Inflammatory macrophage treated with lipopolysaccharide for 1 hour (primary cell): ENCODE results near the gene F8.

Source experiments
- DNase-seq, 2 donors: peaks; one replicate each; pipeline ENCODE4 v3.0.0-alpha.2; 2020 to 2022

The F8 gene

DNA sequence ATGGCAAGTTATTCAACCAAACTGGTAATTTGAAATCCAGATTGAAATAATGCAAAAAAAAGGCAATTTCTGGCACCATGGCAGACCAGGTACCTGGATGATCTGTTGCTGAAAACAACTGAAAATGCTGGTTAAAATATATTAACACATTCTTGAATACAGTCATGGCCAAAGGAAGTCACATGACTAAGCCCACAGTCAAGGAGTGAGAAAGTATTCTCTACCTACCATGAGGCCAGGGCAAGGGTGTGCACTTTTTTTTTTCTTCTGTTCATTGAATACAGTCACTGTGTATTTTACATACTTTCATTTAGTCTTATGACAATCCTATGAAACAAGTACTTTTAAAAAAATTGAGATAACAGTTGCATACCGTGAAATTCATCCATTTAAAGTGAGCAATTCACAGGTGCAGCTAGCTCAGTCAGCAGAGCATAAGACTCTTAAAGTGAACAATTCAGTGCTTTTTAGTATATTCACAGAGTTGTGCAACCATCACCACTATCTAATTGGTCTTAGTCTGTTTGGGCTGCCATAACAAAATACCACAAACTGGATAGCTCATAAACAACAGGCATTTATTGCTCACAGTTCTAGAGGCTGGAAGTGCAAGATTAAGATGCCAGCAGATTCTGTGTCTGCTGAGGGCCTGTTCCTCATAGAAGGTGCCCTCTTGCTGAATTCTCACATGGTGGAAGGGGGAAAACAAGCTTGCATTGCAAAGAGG lies 212.4 kb downstream of the F8 start:
- no peak for DNase-seq

DNA sequence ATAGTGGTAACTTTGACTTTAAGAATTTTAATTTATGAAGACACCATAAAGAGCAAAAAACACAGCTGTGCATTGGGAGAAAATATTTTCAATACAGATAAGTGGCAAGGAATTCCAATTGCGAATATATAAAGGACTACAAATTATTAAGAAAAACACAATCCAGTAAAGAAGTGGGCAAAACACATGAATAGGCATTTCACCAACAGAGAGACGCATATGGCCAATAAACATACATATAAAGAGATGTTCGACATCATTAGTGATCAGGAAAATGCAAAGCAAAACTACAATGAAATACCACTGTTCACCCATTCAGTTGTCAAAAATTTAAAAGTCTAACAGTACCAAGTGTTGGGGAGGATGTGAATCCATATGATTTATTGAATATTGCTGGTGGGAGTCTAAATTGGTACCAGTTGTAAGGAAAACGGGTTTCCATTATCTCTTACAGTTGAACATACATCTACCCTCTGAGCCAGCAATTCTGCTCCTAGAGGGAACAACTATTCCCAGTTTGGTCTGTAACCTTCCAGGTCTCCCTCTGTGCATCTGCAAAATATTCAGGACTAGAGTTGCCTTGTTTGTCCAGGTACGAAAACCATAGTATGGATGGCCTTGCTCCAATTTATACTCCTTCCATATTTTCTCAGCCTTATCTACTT lies 215.6 kb downstream of the F8 start:
- no peak for DNase-seq

DNA sequence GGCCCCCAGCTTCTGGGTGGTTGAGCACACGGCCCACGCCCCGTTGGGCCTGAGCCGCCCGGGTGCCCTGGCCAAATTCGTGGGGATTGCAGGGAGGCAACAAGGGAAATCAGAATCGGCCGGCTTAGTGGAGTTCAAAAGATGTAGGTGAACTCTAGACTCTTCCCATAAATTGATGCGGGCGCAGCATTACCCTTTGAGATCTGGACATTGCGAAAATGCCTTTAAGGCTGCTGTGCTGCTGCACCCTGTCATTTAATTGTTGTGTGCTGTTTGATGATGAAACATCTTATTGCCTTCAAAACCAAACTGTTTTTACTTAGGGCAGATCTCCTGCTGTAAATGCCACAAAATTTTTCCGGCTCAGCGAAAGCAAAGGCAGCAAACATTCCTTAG lies 216.8 kb downstream of the F8 start:
- DNase-seq = no peak

DNA sequence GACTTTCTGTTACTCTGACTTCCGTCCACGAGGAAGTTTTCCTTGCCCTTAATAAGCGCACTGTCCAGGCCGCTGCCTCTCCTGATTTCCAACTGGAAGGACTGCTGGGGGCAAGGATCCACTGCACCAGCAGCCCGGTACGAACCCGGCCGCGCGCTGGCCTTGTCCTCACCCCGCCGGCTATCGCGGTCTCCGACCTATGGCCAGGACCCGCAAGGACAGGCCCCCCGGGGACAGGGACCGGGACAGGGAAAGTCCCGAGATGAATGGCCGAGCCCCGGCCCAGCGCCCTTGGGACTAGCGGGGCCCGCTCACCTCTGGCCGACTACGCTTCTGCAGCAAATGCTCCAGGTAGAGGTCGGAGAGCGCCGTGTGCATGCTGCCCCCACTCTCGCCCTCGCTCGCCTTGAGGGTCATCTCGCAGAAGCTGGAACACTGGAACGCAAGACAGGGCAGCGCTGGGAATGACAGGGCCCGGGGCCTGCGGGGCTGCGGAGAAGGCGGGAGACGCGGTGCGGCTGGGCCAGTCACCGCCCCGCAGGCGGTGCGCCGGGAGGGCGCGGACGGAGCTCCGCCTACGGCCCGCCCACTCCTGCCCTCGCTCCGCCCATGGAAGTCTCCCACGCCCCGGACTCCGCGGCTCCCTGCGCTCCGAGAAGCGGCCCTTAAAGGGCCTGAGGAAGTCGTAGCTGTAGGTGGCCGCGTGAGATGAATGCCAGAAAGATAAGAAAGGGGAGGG lies 217.4 kb downstream of the F8 start, which contains the start of gene MPP1:
MPP1 (minus strand) TSS at position 529 of the 739 bp plus-strand sequence; CDS start at position 417, 112 bp downstream.
- peak; percentile 56 to 74 for DNase-seq

DNA sequence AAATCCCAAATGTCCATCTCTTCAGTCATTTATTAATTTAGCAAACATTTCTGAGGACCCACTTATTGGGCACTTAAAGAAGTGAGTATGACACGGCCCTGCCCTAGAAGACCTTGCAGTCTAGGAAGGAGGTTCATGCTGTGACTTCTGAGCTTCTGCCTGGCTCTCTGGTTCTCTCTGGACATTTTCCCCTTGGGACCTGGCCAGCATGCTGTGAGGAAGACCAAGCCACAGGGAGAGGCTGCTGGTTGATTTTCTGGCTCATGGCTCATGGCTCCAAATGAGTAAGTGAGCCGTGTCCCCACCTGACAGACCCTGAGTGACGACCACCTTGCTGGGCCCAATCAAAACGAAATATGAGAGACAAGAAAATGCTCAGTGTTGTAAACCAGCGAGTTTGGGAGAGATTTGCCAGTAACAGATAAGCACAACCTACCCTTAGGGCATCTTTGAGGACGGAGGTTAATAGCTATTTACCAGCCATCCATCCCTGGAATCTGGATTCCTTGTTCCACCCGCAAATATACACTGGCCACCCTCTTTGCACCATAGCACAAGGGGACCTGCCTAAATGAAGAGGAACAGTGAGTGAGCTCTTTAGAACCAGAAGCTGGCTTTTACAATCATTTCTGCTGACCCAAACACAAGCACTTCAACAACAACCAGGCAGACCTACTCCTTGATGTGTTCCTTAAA lies 218.1 kb downstream of the F8 start:
- no peak for DNase-seq

DNA sequence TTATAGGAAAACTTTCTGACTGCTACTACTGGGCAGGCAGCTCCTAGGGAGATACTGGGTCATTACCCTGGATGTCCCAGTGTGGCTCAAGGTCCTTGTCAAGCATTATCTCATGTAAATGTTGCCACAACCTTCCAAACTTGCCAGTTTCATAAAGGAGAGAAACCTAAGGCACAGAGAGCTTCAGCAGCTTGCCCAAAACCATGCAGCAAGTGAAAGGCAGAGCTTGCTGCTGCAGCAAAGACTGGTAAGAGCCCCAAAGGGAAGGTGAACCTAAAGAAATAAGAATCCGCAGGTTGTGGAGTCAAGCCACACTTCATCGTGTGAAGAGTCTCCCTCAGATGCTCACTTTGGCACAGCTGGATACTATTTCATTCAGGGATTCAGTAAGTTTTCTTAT lies 219.6 kb downstream of the F8 start:
- DNase-seq = peak; percentile 54 to 64

DNA sequence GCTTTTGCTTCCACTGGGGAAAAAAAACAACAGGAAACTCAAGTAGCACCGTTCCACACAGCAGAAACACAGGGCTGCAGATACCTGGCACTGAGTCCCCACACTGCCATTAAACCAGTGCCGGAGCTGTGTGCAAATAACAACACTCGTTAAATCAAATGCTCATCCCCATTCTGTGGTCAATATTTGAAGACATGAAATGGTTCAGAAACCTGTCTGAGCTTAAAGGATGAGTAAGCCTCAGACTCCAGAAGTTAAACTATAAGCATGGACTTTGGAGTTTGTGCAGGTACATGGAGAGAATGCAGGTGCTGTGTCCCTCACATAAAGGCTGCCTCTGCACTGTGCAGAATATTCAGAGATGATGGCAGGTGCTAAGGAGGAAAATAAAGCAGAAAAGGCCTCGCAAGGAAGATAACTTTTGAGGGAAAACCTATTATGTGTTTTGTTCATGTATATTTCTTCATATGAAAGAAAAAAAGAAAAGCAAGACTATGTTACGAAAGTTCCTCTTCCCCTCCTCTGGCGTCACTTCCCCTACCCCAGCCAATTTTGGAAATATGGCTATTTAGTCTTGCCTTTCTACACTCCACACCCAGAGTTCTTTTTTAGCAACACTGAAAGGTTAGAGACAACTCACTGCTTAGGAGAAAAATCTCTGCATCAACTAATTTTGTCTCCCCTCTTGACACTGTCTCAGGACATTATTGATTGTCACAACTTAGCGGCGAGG lies 221.9 kb downstream of the F8 start:
- DNase-seq = peak; percentile 69 to 77

DNA sequence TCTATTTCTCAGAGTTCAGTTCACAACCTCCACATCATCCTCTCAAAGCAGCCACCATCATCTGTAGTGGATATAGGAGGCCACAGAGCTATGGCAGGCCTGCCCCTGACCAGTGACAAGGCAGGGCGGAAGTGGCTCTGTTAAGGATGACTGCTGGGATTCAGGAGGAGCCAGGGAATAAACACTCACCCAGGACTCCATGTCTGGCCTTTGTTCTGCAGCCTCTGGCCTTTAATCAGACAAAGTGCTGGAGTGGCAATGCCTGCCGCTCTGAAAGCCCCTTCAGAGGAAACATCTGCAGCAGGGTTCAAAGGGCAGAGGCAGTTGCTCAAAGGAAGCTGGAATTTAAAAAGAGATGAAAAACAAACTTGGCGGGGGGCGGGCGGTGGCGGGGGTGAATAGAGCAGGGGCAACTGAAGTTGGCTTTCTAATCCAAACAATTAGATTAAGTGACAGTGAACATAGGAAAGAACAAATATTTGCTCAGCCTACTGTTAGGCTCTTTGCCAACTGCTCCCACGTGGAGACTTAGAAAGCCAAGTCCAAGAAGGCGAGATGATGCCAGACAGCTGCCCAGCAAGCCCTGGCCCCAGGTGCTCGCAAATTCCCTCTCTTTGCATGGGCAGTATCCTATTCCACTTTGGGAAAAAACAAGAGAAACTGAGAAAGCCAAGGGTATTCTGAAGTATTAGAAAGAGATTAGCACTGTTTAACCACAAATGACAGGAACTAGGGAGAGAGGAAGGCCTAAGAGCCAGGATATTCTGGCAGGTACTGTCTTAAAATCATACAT lies 222.8 kb downstream of the F8 start:
- DNase-seq = no peak

DNA sequence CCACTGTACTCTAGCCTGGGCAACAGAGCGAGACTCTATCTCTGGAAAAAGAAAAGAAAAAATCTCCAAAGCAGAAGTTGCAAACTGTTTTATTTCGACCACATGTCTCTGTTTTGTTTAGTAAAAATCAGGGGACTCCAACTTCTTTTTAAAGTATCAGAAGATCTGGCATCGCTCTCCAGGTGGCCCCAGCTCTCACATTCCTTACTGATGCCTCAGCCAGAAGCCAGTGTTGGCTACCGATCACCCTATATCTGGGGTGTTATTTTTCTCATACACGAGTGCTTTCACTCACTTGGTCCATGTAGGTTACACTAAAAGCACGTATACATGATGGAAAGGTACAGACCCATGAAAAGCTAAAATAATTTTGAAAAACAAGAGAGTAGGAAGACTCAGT lies 225.5 kb downstream of the F8 start:
- DNase-seq = no peak

DNA sequence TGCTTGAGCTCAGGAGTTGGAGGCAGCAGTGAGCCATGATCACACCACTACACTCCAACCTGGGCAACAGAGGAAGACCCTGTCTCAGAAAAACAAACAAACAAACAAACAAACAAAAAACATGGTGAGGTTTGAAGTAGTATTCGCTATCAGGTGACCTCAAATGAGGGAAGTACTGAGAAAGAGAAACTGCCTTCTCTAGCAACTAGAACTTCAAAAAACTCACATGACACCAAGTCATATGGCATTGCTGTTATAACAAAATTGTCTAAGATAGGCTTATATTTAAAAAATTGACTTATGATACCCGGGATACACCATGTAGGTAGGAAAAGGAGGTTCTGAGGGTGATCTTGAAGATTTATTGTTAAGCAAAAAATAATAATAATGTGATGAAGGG lies 227.5 kb downstream of the F8 start:
- DNase-seq = peak; percentile 44 to 69

DNA sequence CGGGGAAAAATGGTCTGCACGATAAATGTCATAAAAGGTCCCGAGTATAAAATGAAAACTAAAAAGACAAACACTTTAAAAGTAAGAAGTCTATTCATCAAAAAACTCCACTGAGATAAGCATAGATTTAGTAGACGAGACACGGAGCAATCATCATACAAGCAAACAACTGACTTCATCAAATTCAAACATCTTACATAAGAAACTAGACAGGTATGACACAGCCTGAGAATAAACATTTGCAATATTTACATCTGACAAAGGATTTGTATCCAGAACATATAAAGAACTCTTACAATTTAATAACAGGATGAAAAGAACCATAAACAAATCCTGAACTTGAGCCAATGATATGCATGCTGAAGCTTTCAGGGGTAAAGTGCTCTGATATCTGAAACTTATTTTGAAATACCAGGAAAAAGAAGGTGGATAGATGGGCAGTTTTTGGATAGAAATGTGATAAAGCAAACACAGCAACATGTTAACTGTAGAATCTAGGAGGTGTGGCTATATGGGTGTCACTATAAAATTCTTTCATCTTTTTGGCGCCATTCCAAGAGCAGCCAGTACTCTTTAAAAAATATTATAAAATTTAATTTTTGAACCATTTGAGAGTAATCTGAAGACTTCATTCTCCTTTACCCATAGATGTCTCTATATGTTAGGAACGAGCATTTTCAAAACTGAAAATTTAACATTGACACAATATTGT lies 229.3 kb downstream of the F8 start:
- DNase-seq = no peak

DNA sequence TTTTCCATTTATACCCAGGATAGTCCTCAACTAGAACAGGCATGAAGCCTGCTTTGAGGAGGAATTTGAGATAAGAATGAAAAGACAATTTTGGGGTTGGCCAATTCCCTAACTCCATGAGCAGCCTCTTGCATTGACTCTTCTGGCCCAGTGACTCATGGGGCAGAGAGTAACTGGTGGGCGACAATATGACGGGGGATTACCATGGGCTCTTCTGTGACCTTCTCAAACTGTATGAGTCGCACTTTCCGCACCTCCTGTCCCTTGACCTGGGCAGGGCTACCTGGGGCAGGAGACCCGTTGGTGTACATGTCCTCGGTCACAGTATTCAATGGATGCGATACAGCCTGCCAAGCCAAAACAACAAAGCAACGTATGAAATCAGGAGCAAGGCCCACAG lies 230.6 kb downstream of the F8 start:
- DNase-seq = peak in 1 of 2 donors; percentile 44

DNA sequence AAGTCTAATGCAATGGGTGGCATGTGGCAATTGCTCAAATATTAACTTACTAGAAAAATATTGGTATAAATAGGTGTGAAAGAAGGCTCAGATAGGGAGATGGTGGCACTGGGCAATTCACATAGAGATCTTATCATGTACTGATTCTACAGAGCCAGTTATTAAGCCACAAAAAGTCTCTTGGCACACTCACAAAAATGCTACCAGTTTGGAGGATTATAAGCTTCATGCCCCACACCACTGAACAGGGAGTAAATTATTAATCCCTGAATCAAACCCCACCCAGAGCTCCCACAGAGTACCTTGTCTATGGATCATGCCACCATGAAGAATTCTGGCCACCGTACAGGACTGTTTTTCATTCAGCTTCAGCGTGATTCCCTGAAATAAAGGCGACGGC lies 231.1 kb downstream of the F8 start:
- DNase-seq = no peak
